Measurements from ENCODE around the gene TDRD1. TPM values are rescaled to one million over a fixed set of nuclear protein-coding genes. Genes with fewer than 3 reads are reported as not detected.

TDRD1 gene
- total RNA-seq, 1 experiment from 2014 or later, result not detected

GRCh38 chr10:114223066-114223465, 43.9 kb downstream of the TDRD1 start:
- peaks cover 9% of the 10 kb centered on the region for H3K27me3 Mint-ChIP-seq (ENCODE audit: unreplicated experiment)
- CTCF ChIA-PET, result no interaction called here
- BruUV-seq (replicated peaks), result no TSS peak
- no peak for TF ChIP-seq CTCF (IDR thresholded peaks at IDR 0.05; ENCODE audit: unreplicated experiment)
- no peak for DNase-seq
- no peaks in the 10 kb centered on the region for H3K4me1 Mint-ChIP-seq (ENCODE audit: low read depth, unreplicated experiment)
- no peak overlapping the region for H3K4me3 Mint-ChIP-seq (ENCODE audit: low read depth, unreplicated experiment)
- H3K9me3 Mint-ChIP-seq (ENCODE audit: low read depth, unreplicated experiment), result no peaks in the 10 kb centered on the region
- intact Hi-C loops (cut with micrococcal nuclease; ENCODE audit: unreplicated experiment), result no loop called here
- no peak overlapping the region for H3K27ac Mint-ChIP-seq (ENCODE audit: unreplicated experiment)
- H3K36me3 Mint-ChIP-seq (ENCODE audit: insufficient read depth, unreplicated experiment), result no peaks in the 10 kb centered on the region

GRCh38 chr10:114228156-114228555, 49.0 kb downstream of the TDRD1 start:
- TF ChIP-seq CTCF (IDR thresholded peaks at IDR 0.05; ENCODE audit: unreplicated experiment), result no peak
- Mint-ChIP-seq H3K36me3 (ENCODE audit: insufficient read depth, unreplicated experiment) (no peaks in the 10 kb centered on the region), H3K27ac (ENCODE audit: unreplicated experiment) (no peak overlapping the region), H3K4me3 (ENCODE audit: low read depth, unreplicated experiment) (no peak overlapping the region), H3K9me3 (ENCODE audit: low read depth, unreplicated experiment) (no peaks in the 10 kb centered on the region), H3K27me3 (ENCODE audit: unreplicated experiment) (peaks cover 9% of the 10 kb centered on the region), H3K4me1 (ENCODE audit: low read depth, unreplicated experiment) (no peaks in the 10 kb centered on the region)
- no TSS peak for BruUV-seq (replicated peaks)
- DNase-seq, result no peak
- intact Hi-C loops (cut with micrococcal nuclease; ENCODE audit: unreplicated experiment), result no loop called here
- CTCF ChIA-PET, result no interaction called here

GRCh38 chr10:114232561-114233176, 53.5 kb downstream of the TDRD1 start:
- DNase-seq, result no peak
- Mint-ChIP-seq H3K27me3 (ENCODE audit: unreplicated experiment) (peaks cover 10% of the 10 kb centered on the region), H3K4me3 (ENCODE audit: low read depth, unreplicated experiment) (no peak overlapping the region), H3K9me3 (ENCODE audit: low read depth, unreplicated experiment) (no peaks in the 10 kb centered on the region), H3K36me3 (ENCODE audit: insufficient read depth, unreplicated experiment) (no peaks in the 10 kb centered on the region), H3K27ac (ENCODE audit: unreplicated experiment) (no peak overlapping the region), H3K4me1 (ENCODE audit: low read depth, unreplicated experiment) (no peaks in the 10 kb centered on the region)
- intact Hi-C loops (cut with micrococcal nuclease; ENCODE audit: unreplicated experiment), result no loop called here
- BruUV-seq (replicated peaks), result no TSS peak
- TF ChIP-seq CTCF (IDR thresholded peaks at IDR 0.05; ENCODE audit: unreplicated experiment), result no peak
- CTCF ChIA-PET, result no interaction called here

GRCh38 chr10:114233482-114233881, 54.3 kb downstream of the TDRD1 start:
- Mint-ChIP-seq H3K4me1 (ENCODE audit: low read depth, unreplicated experiment) (no peaks in the 10 kb centered on the region), H3K27ac (ENCODE audit: unreplicated experiment) (no peak overlapping the region), H3K27me3 (ENCODE audit: unreplicated experiment) (peaks cover 10% of the 10 kb centered on the region), H3K9me3 (ENCODE audit: low read depth, unreplicated experiment) (no peaks in the 10 kb centered on the region), H3K4me3 (ENCODE audit: low read depth, unreplicated experiment) (no peak overlapping the region), H3K36me3 (ENCODE audit: insufficient read depth, unreplicated experiment) (no peaks in the 10 kb centered on the region)
- no peak for DNase-seq
- TF ChIP-seq CTCF (IDR thresholded peaks at IDR 0.05; ENCODE audit: unreplicated experiment), result no peak
- CTCF ChIA-PET, result no interaction called here
- BruUV-seq (replicated peaks), result no TSS peak
- intact Hi-C loops (cut with micrococcal nuclease; ENCODE audit: unreplicated experiment), result no loop called here

All from Calu3 (cell line).